LNCaP clone FGC (cell line): Measurements from ENCODE around the gene BMAL2.

Experiments used
- DNase-seq: peaks from one replicate; pipeline ENCODE4 v3.0.0-alpha.2; 2011; ENCODE audit warnings: low read depth
- H3K4me3 ChIP-seq: 2 replicates; pipeline ENCODE4 v1.5.1; 2011; ENCODE audit warnings: mild to moderate bottlenecking, low read depth, low read length, control low read depth
- CTCF ChIP-seq: IDR thresholded peaks from 2 replicates; pipeline ENCODE4 v1.5.1; 2012; ENCODE audit warnings: mild to moderate bottlenecking; ENCODE audit not compliant: control insufficient read depth, insufficient read depth; ENCODE audit errors: extremely low read depth

BMAL2 gene

GRCh38 chr12:27340971-27341370, 8.3 kb downstream of the BMAL2 start:
- DNase-seq = no peak
- TF ChIP-seq CTCF = no peak

GRCh38 chr12:27342536-27342935, 9.9 kb downstream of the BMAL2 start:
- no peak for DNase-seq
- no peak overlapping the region for H3K4me3 ChIP-seq
- TF ChIP-seq CTCF = no peak

More at GRCh38 chr12:27340971-27341370, 8.3 kb downstream of the BMAL2 start:
- no peak overlapping the region for H3K4me3 ChIP-seq

GRCh38 chr12:27343255-27344000, 10.8 kb downstream of the BMAL2 start:
- no peak overlapping the region for H3K4me3 ChIP-seq
- TF ChIP-seq CTCF = no peak
- DNase-seq = no peak

GRCh38 chr12:27344246-27344645, 11.6 kb downstream of the BMAL2 start:
- TF ChIP-seq CTCF = no peak
- DNase-seq = no peak
- H3K4me3 ChIP-seq = no peak overlapping the region

- no peak for DNase-seq
- TF ChIP-seq CTCF = no peak
- no peak overlapping the region for H3K4me3 ChIP-seq
Observed at GRCh38 chr12:27344760-27345159, 12.1 kb downstream of the BMAL2 start.

- no peak for DNase-seq
- no peak for TF ChIP-seq CTCF
- H3K4me3 ChIP-seq = no peak overlapping the region
Observed at GRCh38 chr12:27345376-27345775, 12.7 kb downstream of the BMAL2 start.

- no peak for TF ChIP-seq CTCF
- DNase-seq = no peak
- no peak overlapping the region for H3K4me3 ChIP-seq
Observed at GRCh38 chr12:27347779-27348178, 15.1 kb downstream of the BMAL2 start.
